IPS-18a (cell line): Measurements from ENCODE around the gene PTPN2.
"Not testable (repeated sequence)": the region's sequence is repeated elsewhere in the genome, so short reads cannot be mapped to it uniquely, and the experiment has no call there.

ENCODE experiments used
- H3K27ac ChIP-seq: one replicate; pipeline ENCODE4 v1.5.1; 2013; ENCODE audit warnings: low read length
- H3K27me3 ChIP-seq: one replicate; pipeline ENCODE4 v1.6.1; 2013; ENCODE audit warnings: mild to moderate bottlenecking, low read length; ENCODE audit not compliant: control insufficient read depth, insufficient read depth
- H3K36me3 ChIP-seq: one replicate; pipeline ENCODE4 v1.6.1; 2013; ENCODE audit warnings: low read depth, low read length; ENCODE audit not compliant: control insufficient read depth
- H3K4me1 ChIP-seq: one replicate; pipeline ENCODE4 v1.6.1; 2013; ENCODE audit warnings: low read depth, low read length; ENCODE audit not compliant: control insufficient read depth
- H3K4me3 ChIP-seq: one replicate; pipeline ENCODE4 v1.5.1; 2013; ENCODE audit warnings: low read length
- H3K9ac ChIP-seq: one replicate; pipeline ENCODE4 v1.6.1; 2013; ENCODE audit warnings: mild to moderate bottlenecking, low read length, moderate library complexity
- H3K9me3 ChIP-seq: one replicate; pipeline ENCODE4 v1.6.1; 2013; ENCODE audit warnings: low read depth, low read length; ENCODE audit not compliant: control insufficient read depth

PTPN2 gene

DNA sequence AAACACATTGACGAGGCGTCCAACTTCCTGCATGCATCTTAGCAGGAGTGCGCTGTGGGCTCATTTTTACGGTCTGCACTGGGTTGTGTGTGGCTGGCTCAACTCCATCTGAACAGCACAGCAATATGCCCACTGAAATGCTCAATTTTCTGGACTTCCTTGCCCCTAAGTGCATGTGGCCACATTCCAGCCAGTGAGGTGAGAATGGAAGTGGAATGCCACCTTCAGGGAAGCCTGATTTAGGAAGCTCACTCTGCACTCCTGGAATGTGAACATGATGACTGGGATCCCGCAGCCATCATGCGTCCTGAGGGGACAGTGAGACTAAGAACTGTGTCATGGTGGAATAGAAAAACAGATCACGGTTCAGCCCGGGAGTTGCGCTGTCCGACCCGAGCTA is 105.0 kb downstream of the PTPN2 start:
- Histone ChIP-seq H3K27me3 (no peaks in the 10 kb centered on the region), H3K4me3 (no peak overlapping the region), H3K9me3 (no peaks in the 10 kb centered on the region), H3K27ac (no peak overlapping the region), H3K9ac (no peak overlapping the region), H3K4me1 (no peaks in the 10 kb centered on the region), H3K36me3 (no peaks in the 10 kb centered on the region)

DNA sequence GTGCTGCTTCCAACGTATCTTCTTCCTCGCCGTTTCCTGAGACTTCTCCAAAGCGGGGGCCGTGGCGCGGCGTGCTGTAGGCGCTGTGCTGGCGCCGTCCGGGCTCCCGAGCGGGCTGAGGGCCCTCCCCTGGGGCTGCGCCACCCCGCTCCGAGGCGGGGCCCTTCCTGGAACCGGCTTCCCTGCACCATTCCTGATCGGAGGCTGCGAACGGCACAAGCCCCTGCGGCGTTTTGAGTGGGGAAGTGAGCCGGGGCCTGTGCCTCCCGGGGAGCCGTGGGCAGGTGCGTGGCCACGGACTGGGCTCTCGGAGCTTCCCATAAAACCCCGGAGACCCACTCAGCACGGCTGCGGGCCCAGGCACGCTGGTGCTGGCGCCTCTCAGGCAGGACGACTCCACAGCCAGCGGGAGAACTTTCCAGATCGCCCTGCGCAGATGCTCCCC is 106.5 kb downstream of the PTPN2 start:
- H3K9me3 ChIP-seq, result no peaks in the 10 kb centered on the region
- H3K27me3 ChIP-seq, result no peaks in the 10 kb centered on the region
- no peak overlapping the region for H3K27ac ChIP-seq
- no peaks in the 10 kb centered on the region for H3K36me3 ChIP-seq
- no peaks in the 10 kb centered on the region for H3K4me1 ChIP-seq
- H3K9ac ChIP-seq, result no peak overlapping the region
- H3K4me3 ChIP-seq, result no peak overlapping the region

DNA sequence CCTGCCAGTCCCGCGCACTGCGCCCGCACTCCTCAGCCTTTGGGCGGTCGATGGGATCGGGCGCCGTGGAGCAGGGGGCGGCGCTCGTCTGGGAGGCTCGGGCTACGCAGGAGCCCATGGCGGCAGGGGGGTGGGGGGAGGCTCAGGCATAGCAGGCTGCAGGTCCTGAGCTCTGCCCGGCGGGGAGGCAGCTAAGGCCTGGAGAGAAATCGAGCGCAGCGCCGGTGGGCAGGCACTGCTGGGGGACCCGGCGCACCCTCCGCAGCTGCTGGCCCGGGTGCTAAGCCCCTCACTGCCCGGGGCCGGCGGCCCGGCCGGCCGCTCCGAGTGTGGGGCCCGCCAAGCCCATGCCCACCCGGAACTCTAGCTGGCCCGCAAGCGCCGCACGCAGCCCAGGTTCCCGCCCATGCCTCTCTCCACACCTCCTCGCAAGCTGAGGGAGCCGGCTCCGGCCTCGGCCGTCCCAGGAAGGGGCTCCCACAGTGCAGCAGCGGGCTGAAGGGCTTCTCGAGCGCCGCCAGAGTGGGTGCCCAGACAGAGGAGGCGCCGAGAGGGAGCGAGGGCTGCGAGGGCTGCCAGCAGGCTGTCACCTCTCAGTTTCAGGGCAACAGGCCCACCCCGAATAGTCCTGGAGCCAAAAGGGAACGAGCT is 107.1 kb downstream of the PTPN2 start:
- no peak overlapping the region for H3K9ac ChIP-seq
- no peak overlapping the region for H3K4me3 ChIP-seq
- no peaks in the 10 kb centered on the region for H3K9me3 ChIP-seq
- H3K27me3 ChIP-seq, result no peaks in the 10 kb centered on the region
- H3K27ac ChIP-seq, result no peak overlapping the region
- no peaks in the 10 kb centered on the region for H3K36me3 ChIP-seq
- H3K4me1 ChIP-seq, result no peaks in the 10 kb centered on the region

DNA sequence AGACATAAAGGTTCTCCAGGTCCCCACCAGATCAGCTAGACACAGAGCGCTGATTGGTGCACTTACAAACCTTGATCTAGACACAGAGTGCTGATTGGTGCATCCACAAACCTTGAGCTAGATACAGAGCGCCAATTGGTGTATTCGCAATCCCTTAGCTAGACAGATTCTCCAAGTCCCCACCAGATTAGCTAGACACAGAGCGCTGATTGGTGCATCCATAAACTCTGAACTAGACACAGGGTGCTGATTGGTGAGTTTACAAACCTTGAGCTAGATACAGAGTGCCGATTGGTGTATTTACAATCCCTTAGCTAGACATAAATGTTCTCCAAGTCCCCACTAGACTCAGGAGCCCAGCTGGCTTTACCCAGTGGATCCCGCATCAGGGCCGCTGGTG is 107.6 kb downstream of the PTPN2 start:
- H3K9me3 ChIP-seq, H3K4me1 ChIP-seq, H3K4me3 ChIP-seq, H3K9ac ChIP-seq, H3K36me3 ChIP-seq, H3K27me3 ChIP-seq, H3K27ac ChIP-seq: not testable (repeated sequence)

DNA sequence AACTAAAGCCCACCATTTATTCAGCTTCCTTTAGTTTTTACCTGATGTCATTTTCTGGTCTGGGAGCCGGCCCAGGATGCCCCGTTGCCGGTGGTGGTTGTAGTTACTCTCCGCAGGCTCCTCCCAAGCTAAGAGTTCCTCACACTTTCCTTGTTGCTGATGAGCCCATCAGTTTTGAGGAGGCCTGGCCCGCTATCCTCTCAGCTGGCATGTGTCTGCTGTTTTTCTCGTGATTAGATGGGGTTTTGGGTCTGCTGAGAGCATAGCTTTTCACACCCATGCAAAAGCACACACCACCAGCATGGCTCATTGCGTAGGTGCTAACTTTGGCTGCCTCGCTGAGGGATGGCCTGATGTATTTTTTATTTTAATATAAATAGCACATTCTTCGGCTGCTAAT is 109.1 kb downstream of the PTPN2 start:
- Histone ChIP-seq H3K4me3 (no peak overlapping the region), H3K27ac (no peak overlapping the region), H3K9ac (no peak overlapping the region), H3K4me1 (no peaks in the 10 kb centered on the region), H3K9me3 (no peaks in the 10 kb centered on the region), H3K36me3 (no peaks in the 10 kb centered on the region), H3K27me3 (no peaks in the 10 kb centered on the region)

DNA sequence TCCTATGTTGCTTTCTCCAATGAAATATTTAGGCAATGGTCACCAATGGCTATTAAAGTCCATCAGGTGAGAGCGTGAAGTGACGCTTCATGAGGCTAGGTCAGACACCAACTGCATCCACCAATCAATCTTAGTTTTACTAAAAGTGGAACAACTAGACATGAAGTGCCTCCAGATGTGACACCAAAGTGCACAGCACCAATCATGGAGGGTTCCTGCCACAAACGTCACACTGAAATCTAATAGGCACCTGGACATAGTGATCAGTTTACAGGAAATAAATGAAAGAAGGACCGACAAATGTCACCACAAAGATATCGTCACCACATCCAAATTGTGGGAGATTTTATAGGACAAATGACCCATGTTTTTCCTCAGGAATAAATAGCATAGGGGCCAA is 110.7 kb downstream of the PTPN2 start:
- Histone ChIP-seq H3K4me3 (no peak overlapping the region), H3K9ac (no peak overlapping the region), H3K27ac (no peak overlapping the region)

DNA sequence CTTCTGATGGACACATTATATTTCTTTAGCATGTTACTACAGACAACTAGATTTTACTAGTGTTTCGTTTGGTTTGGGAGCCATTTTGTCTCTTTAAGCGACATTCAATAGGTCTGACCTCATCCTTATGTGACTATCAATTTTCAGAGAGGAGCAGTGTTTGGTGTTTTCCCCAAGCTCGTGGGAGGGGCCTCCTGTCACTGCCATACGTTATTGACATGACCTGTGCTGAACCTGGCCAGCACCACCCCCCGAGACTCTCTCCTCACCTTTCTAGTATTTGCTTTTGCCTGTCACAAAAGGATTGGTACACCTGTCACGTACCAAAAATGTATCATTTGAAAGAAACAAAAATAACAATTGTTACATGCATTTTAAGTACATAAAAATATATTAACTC is 111.9 kb downstream of the PTPN2 start:
- no peaks in the 10 kb centered on the region for H3K9me3 ChIP-seq
- H3K27me3 ChIP-seq, result no peaks in the 10 kb centered on the region
- no peaks in the 10 kb centered on the region for H3K36me3 ChIP-seq
- H3K4me3 ChIP-seq, result no peak overlapping the region
- H3K4me1 ChIP-seq, result no peaks in the 10 kb centered on the region
- no peak overlapping the region for H3K27ac ChIP-seq
- H3K9ac ChIP-seq, result no peak overlapping the region

More for the DNA sequence above, 110.7 kb downstream of the PTPN2 start:
- H3K4me1 ChIP-seq, result no peaks in the 10 kb centered on the region
- H3K27me3 ChIP-seq, result no peaks in the 10 kb centered on the region
- H3K9me3 ChIP-seq, result no peaks in the 10 kb centered on the region
- H3K36me3 ChIP-seq, result no peaks in the 10 kb centered on the region

DNA sequence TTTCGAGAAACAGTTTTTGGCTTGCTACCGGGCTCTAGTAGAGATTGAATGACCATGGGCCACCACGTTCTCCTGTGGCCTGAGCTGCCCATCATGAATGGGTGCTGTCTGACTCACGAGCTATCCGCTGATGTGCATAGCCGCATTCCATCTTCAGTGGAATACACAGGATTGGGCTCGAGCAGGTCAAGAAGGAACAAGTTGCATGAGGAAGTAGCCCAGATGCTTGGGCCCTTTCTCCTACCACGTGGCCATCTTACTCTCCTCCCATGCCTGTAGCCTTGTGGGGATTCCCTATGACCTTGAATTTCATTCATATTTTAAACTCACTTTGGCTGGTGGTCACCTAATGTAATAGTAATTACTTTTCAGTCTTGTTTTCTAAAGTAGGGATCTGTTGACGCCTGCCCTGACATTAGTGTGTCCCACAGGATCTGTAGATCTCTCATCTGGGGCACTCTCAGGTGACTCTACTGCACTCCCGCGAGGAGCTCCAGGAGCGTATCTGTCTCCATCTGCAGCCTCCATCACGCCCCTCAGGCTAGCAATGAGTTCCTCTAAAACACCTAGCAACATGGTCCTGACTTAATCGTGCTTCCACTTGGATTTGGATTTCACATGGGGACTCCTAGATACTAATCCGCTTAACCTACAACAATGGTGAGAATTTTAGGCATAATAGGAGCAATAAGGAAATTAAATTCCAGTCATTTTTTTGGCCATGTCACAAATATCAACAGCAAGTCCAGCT is 113.4 kb downstream of the PTPN2 start:
- Histone ChIP-seq H3K4me3 (no peak overlapping the region), H3K4me1 (peaks cover 4% of the 10 kb centered on the region), H3K9me3 (no peaks in the 10 kb centered on the region), H3K36me3 (no peaks in the 10 kb centered on the region), H3K9ac (no peak overlapping the region), H3K27ac (no peak overlapping the region), H3K27me3 (no peaks in the 10 kb centered on the region)

DNA sequence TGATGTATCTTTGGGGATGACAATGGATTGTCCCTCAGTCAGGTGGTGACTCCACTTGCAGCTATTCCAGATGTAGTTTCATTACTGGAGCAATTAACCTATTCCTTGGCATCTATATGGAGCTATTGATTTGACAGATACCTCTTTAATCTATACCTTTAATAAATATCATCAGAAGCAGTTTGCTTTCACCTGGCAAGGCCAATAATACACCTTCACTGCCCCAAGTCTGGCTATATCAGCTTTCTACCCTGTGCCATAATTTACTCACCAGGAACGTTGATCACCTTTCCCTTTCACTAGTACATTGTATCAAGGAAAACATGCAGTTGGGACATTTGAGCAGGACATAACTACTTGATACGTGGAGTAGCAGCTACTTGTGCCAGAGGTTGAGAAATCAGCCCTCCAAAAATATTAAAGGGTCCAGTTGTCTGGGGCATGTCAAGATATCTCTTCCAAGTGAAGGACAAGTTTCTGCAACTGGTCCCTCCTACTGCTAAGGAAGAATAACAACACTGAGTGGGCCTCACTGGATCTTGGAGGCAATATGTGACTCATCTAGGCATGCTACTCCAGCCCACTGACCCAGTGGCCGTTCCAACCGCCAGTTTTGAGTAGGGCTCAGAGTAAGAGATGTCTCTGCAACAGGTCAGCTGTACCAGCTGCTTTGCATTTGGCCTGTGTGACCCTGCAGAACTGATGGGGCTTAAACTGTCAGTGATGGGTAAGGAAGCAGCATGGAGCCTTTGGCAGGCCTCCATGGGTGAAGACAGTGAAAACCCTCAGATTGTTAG is 114.2 kb downstream of the PTPN2 start:
- no peaks in the 10 kb centered on the region for H3K27me3 ChIP-seq
- peaks cover 4% of the 10 kb centered on the region for H3K4me1 ChIP-seq
- no peaks in the 10 kb centered on the region for H3K9me3 ChIP-seq
- no peaks in the 10 kb centered on the region for H3K36me3 ChIP-seq
- H3K27ac ChIP-seq, result no peak overlapping the region
- H3K4me3 ChIP-seq, result no peak overlapping the region
- H3K9ac ChIP-seq, result no peak overlapping the region

DNA sequence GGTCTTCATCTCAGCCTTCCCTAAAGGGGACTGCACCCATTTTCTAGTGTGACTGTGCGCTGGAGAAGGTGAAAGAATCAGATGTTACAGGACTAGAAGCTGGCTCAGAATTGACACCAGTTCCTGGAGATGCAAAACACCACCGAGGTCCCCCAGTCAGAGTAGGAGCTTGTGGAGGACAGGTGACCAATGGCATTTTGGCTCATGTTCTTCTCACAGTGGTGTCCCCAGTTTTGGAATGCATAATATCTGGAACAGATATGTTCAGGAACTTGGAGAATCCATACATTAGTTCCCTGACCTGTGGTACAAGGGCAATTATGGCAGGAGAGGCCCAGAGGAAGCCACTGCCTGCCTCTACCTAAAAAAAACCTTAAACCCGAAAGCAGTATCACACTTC is 114.9 kb downstream of the PTPN2 start:
- Histone ChIP-seq H3K9ac (no peak overlapping the region), H3K36me3 (no peaks in the 10 kb centered on the region), H3K4me1 (peaks cover 4% of the 10 kb centered on the region), H3K27ac (no peak overlapping the region), H3K27me3 (no peaks in the 10 kb centered on the region), H3K9me3 (no peaks in the 10 kb centered on the region), H3K4me3 (no peak overlapping the region)

DNA sequence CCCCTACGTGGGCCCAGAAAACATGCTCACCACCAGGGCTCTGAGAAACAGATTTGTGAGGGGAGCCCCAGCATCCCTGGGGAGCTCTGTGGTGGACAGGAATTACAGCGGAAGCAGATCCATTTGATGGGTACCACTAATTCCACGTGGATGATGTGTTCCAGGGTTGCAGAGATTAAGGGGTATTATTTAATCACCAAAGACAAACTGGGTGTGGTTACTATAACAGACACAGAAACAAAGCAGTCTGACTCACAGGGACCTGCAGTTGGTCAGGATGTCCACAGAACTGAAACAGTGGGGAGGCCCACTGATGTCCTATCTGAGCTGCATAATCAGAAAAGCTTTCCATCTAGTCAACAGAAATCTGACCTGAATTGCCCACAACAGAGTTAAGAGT is 115.4 kb downstream of the PTPN2 start:
- Histone ChIP-seq H3K4me3 (no peak overlapping the region), H3K36me3 (no peaks in the 10 kb centered on the region), H3K9ac (no peak overlapping the region), H3K4me1 (peaks cover 4% of the 10 kb centered on the region), H3K27me3 (no peaks in the 10 kb centered on the region), H3K27ac (no peak overlapping the region), H3K9me3 (no peaks in the 10 kb centered on the region)
